H9 (cell line): ENCODE measurements around the gene TMC2. TPM values are rescaled to one million over a fixed set of nuclear protein-coding genes. Genes with fewer than 3 reads are reported as not detected.

ENCODE experiments used
- DNase-seq: peaks from one replicate; pipeline ENCODE4 v3.0.0-alpha.2; 2017
- H2AFZ ChIP-seq: one replicate; pipeline ENCODE4 v1.6.1; 2013; ENCODE audit warnings: mild to moderate bottlenecking, low read length, control low read depth, moderate library complexity
- H2AK5ac ChIP-seq: 2 replicates; pipeline ENCODE4 v1.6.1; 2013; ENCODE audit warnings: low read length, control low read depth, mixed read lengths; ENCODE audit not compliant: insufficient read length
- H2BK120ac ChIP-seq: one replicate; pipeline ENCODE4 v1.6.1; 2013; ENCODE audit warnings: low read depth, mild to moderate bottlenecking, low read length, control low read depth, inconsistent platforms; ENCODE audit not compliant: poor library complexity, severe bottlenecking
- H2BK12ac ChIP-seq: 2 replicates; pipeline ENCODE4 v1.6.1; 2013; ENCODE audit warnings: low read length, control low read depth, mixed read lengths, low read depth; ENCODE audit not compliant: insufficient read length
- H2BK15ac ChIP-seq: 2 replicates; pipeline ENCODE4 v1.6.1; 2013; ENCODE audit warnings: low read depth, low read length, control low read depth
- H2BK20ac ChIP-seq: one replicate; pipeline ENCODE4 v1.6.1; 2013; ENCODE audit warnings: low read depth, mild to moderate bottlenecking, low read length, control low read depth, inconsistent platforms; ENCODE audit not compliant: poor library complexity, severe bottlenecking
- H2BK5ac ChIP-seq: 2 replicates; pipeline ENCODE4 v1.6.1; 2013; ENCODE audit warnings: low read length, control low read depth, mixed read lengths; ENCODE audit not compliant: insufficient read length
- H3K14ac ChIP-seq: 2 replicates; pipeline ENCODE4 v1.6.1; 2013; ENCODE audit warnings: low read length, control low read depth; ENCODE audit not compliant: insufficient read depth
- H3K18ac ChIP-seq: 2 replicates; pipeline ENCODE4 v1.6.1; 2013; ENCODE audit warnings: low read depth, mild to moderate bottlenecking, mixed read lengths, low read length, control low read depth; ENCODE audit not compliant: insufficient read length
- H3K23ac ChIP-seq: 2 replicates; pipeline ENCODE4 v1.6.1; 2013; ENCODE audit warnings: low read length, control low read depth, mixed read lengths, low read depth; ENCODE audit not compliant: insufficient read length
- H3K23me2 ChIP-seq: 2 replicates; pipeline ENCODE4 v1.6.1; 2013; ENCODE audit warnings: low read depth, mild to moderate bottlenecking, mixed read lengths, low read length, control low read depth; ENCODE audit not compliant: insufficient read length, poor library complexity, severe bottlenecking
- H3K27ac ChIP-seq: 2 replicates; pipeline ENCODE4 v1.5.1; 2013; ENCODE audit warnings: low read length, control low read depth, mixed read lengths, low read depth; ENCODE audit not compliant: insufficient read length
- H3K27me3 ChIP-seq: 2 replicates; pipeline ENCODE4 v1.6.1; 2013; ENCODE audit warnings: low read length, control low read depth, inconsistent platforms; ENCODE audit not compliant: insufficient read depth
- H3K4ac ChIP-seq: 2 replicates; pipeline ENCODE4 v1.6.1; 2013; ENCODE audit warnings: low read depth, mild to moderate bottlenecking, control low read depth, inconsistent platforms, low read length, moderate library complexity
- H3K4me1 ChIP-seq: 2 replicates; pipeline ENCODE4 v1.6.1; 2013; ENCODE audit warnings: low read length, control low read depth, inconsistent platforms; ENCODE audit not compliant: insufficient read depth
- H3K4me2 ChIP-seq: 2 replicates; pipeline ENCODE4 v1.6.1; 2013; ENCODE audit warnings: low read length, control low read depth, mixed read lengths; ENCODE audit not compliant: insufficient read length, insufficient read depth
- H3K56ac ChIP-seq: 2 replicates; pipeline ENCODE4 v1.6.1; 2013; ENCODE audit warnings: low read depth, mild to moderate bottlenecking, mixed read lengths, low read length, control low read depth; ENCODE audit not compliant: insufficient read length
- H3K79me1 ChIP-seq: 2 replicates; pipeline ENCODE4 v1.6.1; 2013; ENCODE audit warnings: low read depth, mild to moderate bottlenecking, moderate library complexity, low read length, control low read depth, inconsistent platforms; ENCODE audit not compliant: insufficient read depth, poor library complexity, severe bottlenecking
- H3K79me2 ChIP-seq: 2 replicates; pipeline ENCODE4 v1.6.1; 2013; ENCODE audit warnings: low read length, control low read depth, inconsistent platforms; ENCODE audit not compliant: insufficient read depth
- H3K9ac ChIP-seq: 2 replicates; pipeline ENCODE4 v1.6.1; 2013; ENCODE audit warnings: low read length, control low read depth, mixed read lengths; ENCODE audit not compliant: insufficient read length; ENCODE audit errors: extremely low read depth
- H3K9me3 ChIP-seq: one replicate; pipeline ENCODE4 v1.6.1; 2013; ENCODE audit warnings: low read depth, low read length, inconsistent platforms; ENCODE audit not compliant: control insufficient read depth
- H3T11ph ChIP-seq: one replicate; pipeline ENCODE4 v1.6.1; 2013; ENCODE audit warnings: mild to moderate bottlenecking, low read length, control low read depth, inconsistent platforms
- H4K20me1 ChIP-seq: one replicate; pipeline ENCODE4 v1.6.1; 2013; ENCODE audit not compliant: control insufficient read depth, insufficient read length, insufficient read depth
- H4K5ac ChIP-seq: 2 replicates; pipeline ENCODE4 v1.6.1; 2013; ENCODE audit warnings: low read depth, mild to moderate bottlenecking, mixed read lengths, low read length, control low read depth; ENCODE audit not compliant: insufficient read length
- H4K8ac ChIP-seq: replicated peaks from 2 replicates; pipeline ENCODE4 v1.6.1; 2013; ENCODE audit warnings: low read length, control low read depth, mixed read lengths, low read depth; ENCODE audit not compliant: insufficient read length
- H4K91ac ChIP-seq: 2 replicates; pipeline ENCODE4 v1.6.1; 2013; ENCODE audit warnings: low read depth, mild to moderate bottlenecking, moderate library complexity, mixed read lengths, low read length, control low read depth; ENCODE audit not compliant: insufficient read length
- H3K27ac Mint-ChIP-seq, 3 experiments: 2 replicates in 2 of 3; 3 replicates in 1 of 3; pipeline ENCODE4 v1.8.0; 2020 to 2021; ENCODE audit warnings: mixed read lengths in 3 of 3, mild to moderate bottlenecking in 1 of 3, moderate library complexity in 1 of 3
- H3K27me3 Mint-ChIP-seq: 2 replicates; pipeline ENCODE4 v1.8.0; 2021; ENCODE audit warnings: low read depth, mild to moderate bottlenecking, moderate library complexity, mixed read lengths
- H3K36me3 Mint-ChIP-seq, 3 experiments: 2 replicates in 2 of 3; 3 replicates in 1 of 3; pipeline ENCODE4 v1.8.0; 2020 to 2021; ENCODE audit warnings: low read depth in 3 of 3, mixed read lengths in 3 of 3; ENCODE audit not compliant: insufficient read depth in 1 of 3
- H3K4me1 Mint-ChIP-seq, 2 experiments: 2 replicates each; pipeline ENCODE4 v1.8.0; 2020; ENCODE audit warnings: mixed read lengths in 2 of 2
- H3K4me3 Mint-ChIP-seq, 2 experiments: 2 replicates in 1 of 2; 3 replicates in 1 of 2; pipeline ENCODE4 v1.8.0; 2020 to 2021; ENCODE audit warnings: mild to moderate bottlenecking in 2 of 2, mixed read lengths in 2 of 2, moderate library complexity in 1 of 2
- H3K9me3 Mint-ChIP-seq, 2 experiments: 2 replicates in 1 of 2; 3 replicates in 1 of 2; pipeline ENCODE4 v1.8.0; 2020; ENCODE audit warnings: mild to moderate bottlenecking in 2 of 2, mixed read lengths in 2 of 2, moderate library complexity in 1 of 2
- CTCF ChIP-seq: fragments of 200-600 bp; sonication (generic); conservative IDR thresholded peaks from 3 replicates; pipeline ENCODE4 v1.8.0; 2021; ENCODE audit warnings: antibody characterized with exemption, mild to moderate bottlenecking
- WGBS: extraction: QIAGEN DNeasy Blood & Tissue Kit; methylation state at CpG from one replicate; pipeline ENCODE4 v1.1.7; 2013; ENCODE audit warnings: missing lambda C conversion rate, low lambda C conversion rate, mixed read lengths; ENCODE audit not compliant: insufficient read length; ENCODE audit errors: extremely low coverage; 5-methylcytosine and 5-hydroxymethylcytosine counted together
- total RNA-seq: library from RNA; stranded (reverse); gene quantifications from 2 replicates; pipeline ENCODE4 v1.2.1, GENCODE V29; 2021

Gene TMC2
- total RNA-seq, 1 experiment from 2014 or later: not detected

DNA sequence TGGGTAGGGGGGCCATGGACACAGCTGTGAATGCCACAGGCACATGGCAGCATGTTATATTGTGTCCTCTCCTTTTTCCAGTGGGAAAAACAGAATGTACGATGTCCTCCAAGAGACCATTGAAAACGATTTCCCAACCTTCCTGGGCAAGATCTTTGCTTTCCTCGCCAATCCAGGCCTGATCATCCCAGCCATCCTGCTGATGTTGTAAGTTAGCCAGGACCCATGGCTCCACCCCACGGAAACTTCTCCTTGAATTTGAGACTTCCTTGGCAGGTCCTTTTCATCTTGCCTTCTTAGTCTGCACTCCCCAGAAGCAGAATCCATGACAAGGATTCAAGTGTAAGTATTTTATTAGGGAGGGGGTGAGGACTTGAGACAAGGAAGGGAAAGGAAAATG is 87.8 kb downstream of the TMC2 start:
- Histone ChIP-seq H3K4me1 (no peaks in the 10 kb centered on the region), H4K5ac (no peak overlapping the region), H3K9me3 (no peaks in the 10 kb centered on the region), H3T11ph (no peak overlapping the region), H2AFZ (no peak overlapping the region), H3K4me2 (no peak overlapping the region), H3K79me2 (no peaks in the 10 kb centered on the region), H2BK5ac (no peak overlapping the region), H3K27ac (no peak overlapping the region), H2BK120ac (no peak overlapping the region), H3K56ac (no peak overlapping the region), H3K23me2 (no peaks in the 10 kb centered on the region), H3K79me1 (no peaks in the 10 kb centered on the region), H4K91ac (no peak overlapping the region), H3K9ac (no peak overlapping the region), H3K23ac (no peak overlapping the region), H2BK12ac (no peak overlapping the region), H4K8ac (no peak overlapping the region), H3K18ac (no peak overlapping the region), H2BK15ac (no peak overlapping the region), H2BK20ac (no peak overlapping the region), H3K14ac (no peak overlapping the region), H3K27me3 (no peaks in the 10 kb centered on the region), H3K4ac (no peak overlapping the region), H4K20me1 (no peaks in the 10 kb centered on the region), H2AK5ac (no peak overlapping the region)
- H3K27ac Mint-ChIP-seq: no peak overlapping the region
- H3K4me3 Mint-ChIP-seq: no peak overlapping the region
- H3K27me3 Mint-ChIP-seq: peaks cover 59% of the 10 kb centered on the region
- no peaks in the 10 kb centered on the region for H3K4me1 Mint-ChIP-seq
- H3K9me3 Mint-ChIP-seq: peaks cover 3 to 5% of the 10 kb centered on the region in 2 experiments; a peak in 3 of 5 replicates
- WGBS: no CpG with 5 or more reads among the region's 4 CpGs
- TF ChIP-seq CTCF: no peak
- DNase-seq: no peak
- no peaks in the 10 kb centered on the region for H3K36me3 Mint-ChIP-seq
